ENCODE data around the gene SNX14.
A peak's percentile ranks its signal among the peaks of the same experiment; 100 is the strongest.
"Not testable (repeated sequence)": the region's sequence is repeated elsewhere in the genome, so short reads cannot be mapped to it uniquely, and the experiment has no call there.

The SNX14 gene, protein sequence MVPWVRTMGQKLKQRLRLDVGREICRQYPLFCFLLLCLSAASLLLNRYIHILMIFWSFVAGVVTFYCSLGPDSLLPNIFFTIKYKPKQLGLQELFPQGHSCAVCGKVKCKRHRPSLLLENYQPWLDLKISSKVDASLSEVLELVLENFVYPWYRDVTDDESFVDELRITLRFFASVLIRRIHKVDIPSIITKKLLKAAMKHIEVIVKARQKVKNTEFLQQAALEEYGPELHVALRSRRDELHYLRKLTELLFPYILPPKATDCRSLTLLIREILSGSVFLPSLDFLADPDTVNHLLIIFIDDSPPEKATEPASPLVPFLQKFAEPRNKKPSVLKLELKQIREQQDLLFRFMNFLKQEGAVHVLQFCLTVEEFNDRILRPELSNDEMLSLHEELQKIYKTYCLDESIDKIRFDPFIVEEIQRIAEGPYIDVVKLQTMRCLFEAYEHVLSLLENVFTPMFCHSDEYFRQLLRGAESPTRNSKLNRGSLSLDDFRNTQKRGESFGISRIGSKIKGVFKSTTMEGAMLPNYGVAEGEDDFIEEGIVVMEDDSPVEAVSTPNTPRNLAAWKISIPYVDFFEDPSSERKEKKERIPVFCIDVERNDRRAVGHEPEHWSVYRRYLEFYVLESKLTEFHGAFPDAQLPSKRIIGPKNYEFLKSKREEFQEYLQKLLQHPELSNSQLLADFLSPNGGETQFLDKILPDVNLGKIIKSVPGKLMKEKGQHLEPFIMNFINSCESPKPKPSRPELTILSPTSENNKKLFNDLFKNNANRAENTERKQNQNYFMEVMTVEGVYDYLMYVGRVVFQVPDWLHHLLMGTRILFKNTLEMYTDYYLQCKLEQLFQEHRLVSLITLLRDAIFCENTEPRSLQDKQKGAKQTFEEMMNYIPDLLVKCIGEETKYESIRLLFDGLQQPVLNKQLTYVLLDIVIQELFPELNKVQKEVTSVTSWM
- total RNA-seq = 11.3 to 31.2 reads per million in 2 experiments

DNA sequence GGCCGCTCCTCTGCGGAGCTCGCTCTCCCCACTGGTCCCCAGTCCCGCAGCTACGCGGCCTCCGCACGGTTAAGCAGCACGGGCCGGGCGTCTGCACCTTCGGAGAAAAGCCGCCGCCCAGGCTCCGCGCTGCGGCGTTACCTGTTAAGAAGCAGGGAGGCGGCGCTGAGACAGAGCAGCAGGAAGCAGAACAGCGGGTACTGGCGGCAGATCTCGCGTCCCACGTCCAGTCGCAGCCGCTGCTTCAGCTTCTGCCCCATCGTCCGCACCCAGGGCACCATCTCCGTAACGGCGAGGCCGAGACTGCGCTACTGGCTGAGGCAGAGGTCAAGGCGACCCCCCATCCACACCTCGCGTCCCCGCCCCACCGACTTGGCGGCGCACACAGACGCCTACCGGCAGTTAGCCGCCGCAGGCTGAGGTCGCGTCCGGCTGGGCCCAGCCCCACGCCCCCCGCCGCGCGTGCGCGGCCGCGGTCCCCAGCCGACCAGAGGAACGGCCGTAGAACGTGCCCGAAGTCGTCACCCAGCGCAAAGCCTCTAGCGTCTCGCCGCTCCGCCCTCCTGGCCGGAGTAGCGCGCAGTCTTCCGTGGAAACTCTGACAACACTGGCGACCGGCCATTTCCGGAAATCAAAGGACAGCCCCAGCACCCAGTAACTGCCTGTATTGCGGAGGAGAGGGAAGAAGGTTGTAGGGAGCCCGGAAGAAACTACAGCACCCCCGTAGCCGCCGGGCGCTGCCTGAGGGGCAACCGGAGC lies at the start of gene SNX14:
TSS of gene SNX14 (minus strand) at position 421 of the 759 bp plus-strand sequence. CDS start at position 281, 140 bp downstream.
- peak; percentile 60 for DNase-seq (ENCODE audit: low read depth)

- DNase-seq (ENCODE audit: low read depth) = peak; percentile 97
These were observed 49.3 kb upstream of the SNX14 start, which contains the start of gene SYNCRIP for GRCh38 chr6:85642774-85643536. TSS of gene SYNCRIP (minus strand) at chr6:85642886. CDS start at chr6:85641439, 1,447 bp downstream.

DNA sequence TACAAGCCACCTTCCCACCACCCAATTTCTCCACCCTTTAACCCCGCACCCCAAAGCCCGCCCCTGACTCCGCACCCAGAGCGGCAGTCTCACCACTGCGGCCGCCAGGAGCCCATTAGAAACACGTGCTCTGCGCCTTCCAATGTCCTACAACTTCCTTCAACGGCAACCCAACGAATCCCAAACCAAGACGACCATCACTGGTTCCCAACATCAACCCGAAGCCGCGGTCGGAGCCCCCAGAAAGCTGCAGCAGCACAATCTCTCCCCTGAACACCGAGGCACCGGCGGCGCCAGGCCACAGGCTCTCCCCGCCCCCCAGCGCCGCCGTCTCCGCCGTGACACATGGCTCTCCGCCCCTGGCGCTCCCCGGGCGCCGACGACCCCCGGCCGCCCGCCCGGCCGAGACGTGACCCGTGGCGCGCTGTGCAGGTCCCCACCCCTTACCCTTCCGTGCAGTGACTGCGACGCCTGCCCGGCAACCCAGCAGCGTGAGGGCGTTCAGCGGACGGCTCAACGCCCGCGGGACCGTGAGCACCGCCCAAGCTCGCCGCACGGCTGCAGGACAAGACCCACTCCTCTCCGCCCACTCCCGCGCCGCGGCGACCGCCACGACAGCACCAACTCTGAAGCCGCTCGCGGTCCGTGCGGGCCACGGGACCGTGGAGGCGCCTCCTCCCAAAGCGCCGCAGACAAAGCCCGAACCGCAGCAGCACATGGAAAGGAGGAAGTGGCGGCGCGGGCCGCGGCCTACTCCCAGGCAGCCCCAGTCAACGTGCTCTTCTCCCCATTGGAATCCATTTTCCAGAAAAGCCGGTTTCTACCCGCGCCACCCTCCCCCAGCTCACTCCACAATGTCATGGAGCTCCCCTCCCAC lies 48.5 kb upstream of the SNX14 start:
- DNase-seq (ENCODE audit: low read depth) = peak; percentile 49

DNA sequence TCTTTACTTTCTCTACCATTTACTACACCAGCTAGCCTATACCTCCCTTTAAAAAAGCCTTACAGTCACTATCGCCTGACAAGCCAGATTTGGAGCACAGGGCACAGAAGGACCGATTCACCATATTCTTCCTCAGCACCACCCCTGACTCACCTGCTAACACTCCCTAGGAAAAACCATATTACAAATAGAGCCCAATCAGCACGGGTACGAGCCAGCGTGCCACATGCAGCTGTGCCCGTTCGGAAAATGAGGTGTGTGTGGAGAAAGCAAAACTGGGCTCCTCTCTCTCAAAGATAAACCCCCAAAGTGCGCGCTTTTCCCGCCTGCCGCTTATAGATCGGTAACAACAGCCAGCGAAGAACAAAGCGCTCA lies 47.9 kb upstream of the SNX14 start:
- no peak for DNase-seq (ENCODE audit: low read depth)

GRCh38 chr6:85640821-85641220 lies 47.2 kb upstream of the SNX14 start:
- DNase-seq (ENCODE audit: low read depth) = no peak

- no peak for DNase-seq (ENCODE audit: low read depth)
These were observed 43.9 kb upstream of the SNX14 start for GRCh38 chr6:85637579-85637978.

- DNase-seq (ENCODE audit: low read depth) = no peak
These were observed 38.7 kb upstream of the SNX14 start for GRCh38 chr6:85632164-85632942.

GRCh38 chr6:85631117-85631516 lies 37.5 kb upstream of the SNX14 start:
- DNase-seq (ENCODE audit: low read depth) = not testable (repeated sequence)

GRCh38 chr6:85628353-85628752 lies 34.7 kb upstream of the SNX14 start:
- DNase-seq (ENCODE audit: low read depth) = no peak

GRCh38 chr6:85620308-85620707 lies 26.6 kb upstream of the SNX14 start:
- no peak for DNase-seq (ENCODE audit: low read depth)

DNA sequence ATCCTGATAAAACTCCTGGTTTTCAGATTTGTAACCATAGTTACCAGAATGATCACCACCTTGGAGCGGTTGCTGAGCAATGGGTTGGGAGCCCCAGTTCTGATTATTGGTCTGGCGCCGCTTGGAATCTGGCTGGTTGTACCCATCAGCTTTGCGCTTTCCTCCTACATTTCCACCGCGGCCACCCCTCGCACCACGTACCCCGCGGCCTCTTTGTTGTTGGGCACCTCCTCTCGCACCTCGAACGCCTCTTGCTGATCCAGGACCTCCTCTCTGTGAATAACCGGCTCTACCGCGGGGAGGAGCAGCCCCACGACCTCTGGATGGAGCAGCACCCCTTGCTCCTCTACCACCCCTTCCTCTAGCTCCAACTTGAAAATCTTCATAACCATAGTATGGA lies 21.1 kb upstream of the SNX14 start:
- no peak for DNase-seq (ENCODE audit: low read depth)

DNA sequence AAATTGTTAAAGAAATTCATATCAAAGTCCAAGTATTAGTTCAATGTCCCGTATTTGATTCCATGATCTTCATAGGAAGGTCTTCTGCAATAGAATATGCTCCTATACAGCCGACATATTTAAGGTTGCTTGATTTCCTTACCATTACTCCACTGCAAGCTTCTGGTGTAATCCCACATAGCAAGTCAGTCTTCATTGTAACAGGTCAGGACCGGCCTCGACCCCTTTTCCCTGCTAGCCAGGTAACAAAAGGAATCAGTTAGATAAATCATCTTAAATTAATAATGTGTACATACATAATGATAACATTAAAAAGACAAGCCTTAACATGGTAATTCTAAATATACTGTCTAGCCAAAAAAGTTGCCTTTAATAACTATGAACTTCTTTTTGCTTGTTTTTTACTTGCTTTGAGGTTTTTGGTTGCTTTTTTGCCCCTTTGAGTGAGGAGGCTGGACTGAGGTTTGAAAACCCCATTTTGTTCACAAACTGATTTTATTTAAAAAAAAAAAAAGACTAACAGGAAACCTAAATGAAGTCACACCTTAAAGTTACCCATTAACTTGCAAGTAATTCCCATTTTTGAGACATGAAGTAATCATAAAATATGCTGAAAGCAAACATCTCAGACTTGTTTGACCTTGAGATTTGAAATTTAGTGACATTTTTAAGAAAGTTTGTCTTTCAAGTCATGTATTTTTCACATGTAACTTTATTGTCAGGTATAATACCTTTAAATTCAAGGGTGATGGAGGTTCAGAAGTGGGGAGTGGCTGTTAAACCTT lies 19.2 kb upstream of the SNX14 start:
- DNase-seq (ENCODE audit: low read depth) = no peak

DNA sequence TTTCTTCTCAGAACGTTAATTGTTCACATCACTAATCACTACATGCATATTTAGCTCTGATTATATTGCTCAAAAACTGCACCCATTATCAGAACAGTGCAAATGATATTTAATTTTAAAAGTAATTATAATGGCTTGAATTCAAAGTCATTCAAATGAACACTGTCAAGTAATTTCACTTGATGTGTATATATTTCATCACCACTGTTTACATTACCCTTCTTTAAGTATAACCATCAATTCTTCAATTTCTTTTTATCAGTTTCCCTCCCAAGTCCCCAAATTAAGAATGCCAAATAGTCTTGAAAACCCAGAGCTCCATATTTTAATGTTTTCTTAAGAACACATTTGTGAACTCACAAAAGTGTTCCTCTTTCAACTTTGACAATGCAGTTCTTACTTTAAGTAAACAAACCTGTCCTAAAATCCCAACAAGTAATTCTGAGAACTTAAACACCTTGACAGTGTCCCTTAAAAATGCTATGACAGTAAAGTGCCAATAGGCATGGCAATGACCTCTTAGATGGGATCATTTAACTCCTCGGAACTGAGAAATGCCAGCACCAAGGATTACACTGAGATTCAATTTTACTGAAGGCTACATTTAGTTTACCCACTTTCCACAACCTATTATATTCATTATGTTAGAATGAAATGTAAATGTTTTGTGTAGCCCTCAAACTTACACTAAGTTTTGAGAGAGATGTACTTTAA lies 16.7 kb upstream of the SNX14 start:
- DNase-seq (ENCODE audit: low read depth) = no peak

GRCh38 chr6:85602100-85602499 lies 8.4 kb upstream of the SNX14 start:
- DNase-seq (ENCODE audit: low read depth) = no peak

- no peak for DNase-seq (ENCODE audit: low read depth)
These were observed 7.2 kb upstream of the SNX14 start for GRCh38 chr6:85600713-85601313.

DNA sequence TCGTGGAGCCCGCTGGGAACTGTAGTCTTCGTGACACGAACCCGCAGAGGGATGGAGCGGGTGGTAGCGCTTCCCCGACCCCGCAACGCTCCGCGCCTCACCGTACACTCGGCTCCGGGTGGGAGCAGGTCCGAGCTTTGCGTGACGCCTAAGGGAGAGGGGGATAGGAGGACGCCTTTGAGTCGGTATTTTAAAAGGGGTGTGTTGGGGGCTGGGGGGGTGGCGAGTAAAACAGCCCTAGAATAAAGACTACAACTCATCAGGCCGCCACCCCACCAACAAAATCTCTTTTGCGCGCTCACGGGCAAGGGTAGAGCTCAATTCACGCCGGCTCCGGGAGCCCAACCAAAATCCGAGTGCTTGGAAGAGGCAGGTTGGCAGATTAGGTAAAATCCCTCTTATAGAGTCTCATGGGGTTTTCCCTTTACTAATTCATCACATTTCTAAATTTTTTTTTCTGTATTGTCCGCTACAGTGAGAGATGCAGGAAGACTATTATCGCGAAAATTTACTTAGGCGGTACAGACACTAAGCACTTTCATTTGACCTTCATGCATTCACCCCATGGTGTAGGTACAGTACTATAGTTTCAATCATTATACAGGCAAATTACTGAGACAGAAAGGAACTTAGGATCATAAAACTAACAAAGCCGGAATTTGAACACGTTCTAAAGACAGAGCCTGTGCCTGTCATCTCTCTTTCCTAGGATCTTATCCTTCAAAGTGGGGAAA lies 706 bp upstream of the SNX14 start:
- peak; percentile 19 for DNase-seq (ENCODE audit: low read depth)

- DNase-seq (ENCODE audit: low read depth) = no peak
These were observed 1.6 kb downstream of the SNX14 start for GRCh38 chr6:85592033-85592432.
